ENCODE results near the gene TMEM186. TPM values are rescaled to one million over a fixed set of nuclear protein-coding genes. Genes with fewer than 3 reads are reported as not detected.

The TMEM186 gene
- total and polyA plus RNA-seq, 2 of the 8 experiments (the other 6 are each of a cell fraction or from before 2014, with no cell fraction given): 13.1 TPM

DNA sequence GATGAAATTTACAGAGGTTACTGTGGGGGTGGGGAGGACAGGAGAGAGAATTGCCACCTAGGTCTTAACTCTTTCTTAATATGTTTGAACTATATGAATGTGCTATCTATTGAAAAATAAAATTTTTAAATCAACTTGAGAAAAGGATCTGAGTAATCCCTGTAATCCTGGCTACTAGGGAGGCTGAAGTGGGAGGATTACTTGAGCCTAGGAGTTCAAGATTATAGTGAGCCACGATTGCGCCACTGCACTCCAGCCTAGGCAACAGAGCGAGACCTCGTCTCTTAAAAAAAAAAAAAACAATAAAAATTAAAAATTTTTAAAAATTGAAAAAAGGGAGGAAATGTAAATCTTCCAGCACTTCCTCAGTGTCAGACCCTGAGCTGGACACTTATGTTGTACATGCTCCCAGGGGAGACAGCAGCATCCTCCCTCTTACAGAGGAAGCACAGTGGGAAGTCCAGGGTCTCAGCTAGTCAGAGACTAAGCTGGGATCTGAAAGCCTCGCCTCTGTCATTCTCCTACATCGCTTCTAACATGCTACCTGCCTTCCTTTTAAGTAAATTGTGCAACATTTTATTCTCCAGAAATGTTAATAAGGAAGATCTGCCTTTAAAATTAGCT, 22.1 kb upstream of the TMEM186 start:
- no peaks in the 10 kb centered on the region for H3K79me2 ChIP-seq (ENCODE audit: control insufficient read depth in 1 of 2, insufficient read depth in 2 of 2, low read length in 2 of 2)
- no peak overlapping the region for H3K18ac ChIP-seq (ENCODE audit: extremely low read depth, low read length)
- no peak overlapping the region for H3K4ac ChIP-seq (replicated peaks; ENCODE audit: insufficient read length, low read depth, low read length)
- H4K5ac ChIP-seq (ENCODE audit: insufficient read length, low read depth, low read length): no peak overlapping the region
- no peak overlapping the region for H4K91ac ChIP-seq (replicated peaks; ENCODE audit: insufficient read length, low read length)
- ChIA-PET POLR2A (ENCODE audit: partially characterized antibody) (interaction anchor here (0.7 to 5.8 kb wide), 8 partner anchors 8 to 50 kb away, joined by 3 to 54 read pairs (median 6); partner anchors contain the start of gene CARHSP1), CTCF (ENCODE audit: partially characterized antibody) (interaction anchor here (0.6 to 1.4 kb wide), 4 partner anchors 16 to 234 kb away, joined by 3 to 9 read pairs (median 4); no protein-coding TSS in a partner anchor)
- no peak overlapping the region for H2BK20ac ChIP-seq (ENCODE audit: low read length)
- no peak overlapping the region for H2BK5ac ChIP-seq (ENCODE audit: low read depth, low read length)
- H3K23me2 ChIP-seq (ENCODE audit: low read depth, low read length): no peaks in the 10 kb centered on the region
- no peak overlapping the region for H4K8ac ChIP-seq (ENCODE audit: extremely low read depth, insufficient read depth, low read length)
- no peak overlapping the region for H3K14ac ChIP-seq (ENCODE audit: insufficient read length)
- peaks cover 0 to 5% (median 1%) of the 10 kb centered on the region in 4 experiments; a peak in 3 of 7 replicates for H3K4me1 ChIP-seq (replicated peaks in 1 of 4; ENCODE audit: control insufficient read depth in 3 of 4, insufficient read depth in 4 of 4, low read length in 3 of 4)
- H3K9me3 ChIP-seq (ENCODE audit: insufficient read depth in 2 of 2, low read depth in 1 of 2, low read length in 1 of 2): no peaks in the 10 kb centered on the region
- no peak overlapping the region for H3K27ac ChIP-seq (ENCODE audit: low read depth, low read length)
- no peak overlapping the region for H2BK120ac ChIP-seq (replicated peaks; ENCODE audit: low read depth, low read length)
- H4K20me1 ChIP-seq (replicated peaks in 1 of 2; ENCODE audit: control insufficient read depth in 1 of 2, insufficient read depth in 2 of 2, low read length in 2 of 2): peaks cover 0 to 4% of the 10 kb centered on the region in 2 experiments
- H3K4me3 ChIP-seq (ENCODE audit: extremely low read depth in 1 of 4, insufficient read depth in 2 of 4, low read depth in 3 of 4, low read length in 4 of 4): no peak overlapping the region
- no peaks in the 10 kb centered on the region; the same call in 1 of the 2 replicates for H3K79me1 ChIP-seq (ENCODE audit: low read depth, low read length)
- no peak overlapping the region for H3K56ac ChIP-seq (replicated peaks; ENCODE audit: insufficient read length, low read depth, low read length)
- H2BK12ac ChIP-seq (ENCODE audit: low read depth, low read length): no peak overlapping the region
- H3K9ac ChIP-seq (replicated peaks in 1 of 4; ENCODE audit: extremely low read depth in 1 of 4, low read depth in 3 of 4, low read length in 3 of 4): no peak overlapping the region
- no peak overlapping the region for H2BK15ac ChIP-seq (ENCODE audit: low read length)
- no peak overlapping the region for H3K4me2 ChIP-seq (ENCODE audit: insufficient read depth in 1 of 2, low read depth in 2 of 2, low read length in 2 of 2)
- no peak overlapping the region for H2AK5ac ChIP-seq (ENCODE audit: low read depth, low read length)
- no peak overlapping the region for H3K23ac ChIP-seq (ENCODE audit: insufficient read length)
- WGBS, 2 experiments (ENCODE audit: extremely low coverage in 1 of 2, insufficient coverage in 1 of 2, insufficient read length in 1 of 2, insufficient replicate concordance in 2 of 2, low coverage in 1 of 2, low lambda C conversion rate in 2 of 2, missing lambda C conversion rate in 1 of 2): 83% methylated on average over 6 of the region's 6 CpGs; no CpG with 5 or more reads in 1 of the 2 experiments
- DNase-seq (ENCODE audit: low read depth in 1 of 2, low spot score in 2 of 2): no peak
- FAIRE-seq: no peak
- H2AFZ ChIP-seq (ENCODE audit: low read length): no peak overlapping the region
- no peaks in the 10 kb centered on the region for H3K27me3 ChIP-seq (replicated peaks in 1 of 4; ENCODE audit: control insufficient read depth in 3 of 4, extremely low read depth in 1 of 4, insufficient read depth in 3 of 4, low read length in 3 of 4)
- peaks cover 7 to 54% (median 29%) of the 10 kb centered on the region in 4 experiments for H3K36me3 ChIP-seq (ENCODE audit: control insufficient read depth in 2 of 4, insufficient read depth in 4 of 4, low read length in 3 of 4)
- TF ChIP-seq JUND (IDR thresholded peaks at IDR 0.05; ENCODE audit: low read length) (no peak), TCF12 (IDR thresholded peaks at IDR 0.05; ENCODE audit: low read depth, low read length) (no peak), ZNF274 (IDR thresholded peaks at IDR 0.05; ENCODE audit: borderline replicate concordance, extremely low read depth, low read length) (no peak), SP2 (IDR thresholded peaks at IDR 0.05; ENCODE audit: low read length) (no peak), TBP (IDR thresholded peaks at IDR 0.05; ENCODE audit: low read depth, low read length) (no peak), CHD2 (IDR thresholded peaks at IDR 0.05; ENCODE audit: low read length) (no peak), RNF2 (IDR thresholded peaks at IDR 0.05; ENCODE audit: borderline replicate concordance, low read depth, low read length, missing control alignments, poor library complexity, severe bottlenecking) (no peak), RBBP5 (IDR thresholded peaks at IDR 0.05; ENCODE audit: borderline replicate concordance, low read depth, low read length) (no peak)

Data from H1 (cell line).